Hepatocyte (in vitro differentiated cells): ENCODE data around the gene WWTR1. TPM values are rescaled to one million over a fixed set of nuclear protein-coding genes. Genes with fewer than 3 reads are reported as not detected.

Source experiments
- DNase-seq: peaks from one replicate; pipeline ENCODE4 v3.0.0-alpha.2; 2016; ENCODE audit warnings: low spot score
- H2AFZ ChIP-seq: fragments of 200-600 bp; sonication (generic); 2 replicates; pipeline ENCODE4 v1.6.0; 2016; ENCODE audit warnings: antibody characterized with exemption, mild to moderate bottlenecking
- H3K27ac ChIP-seq: fragments of 200-600 bp; sonication (generic); 2 replicates; pipeline ENCODE4 v1.5.1; 2016; ENCODE audit warnings: mild to moderate bottlenecking
- H3K27me3 ChIP-seq: fragments of 200-600 bp; sonication (generic); 2 replicates; pipeline ENCODE4 v1.6.1; 2016
- H3K36me3 ChIP-seq: fragments of 200-600 bp; sonication (generic); replicated peaks from 2 replicates; pipeline ENCODE4 v1.5.1; 2016; ENCODE audit warnings: low read depth; ENCODE audit not compliant: insufficient read depth
- H3K4me1 ChIP-seq: fragments of 200-600 bp; sonication (generic); 2 replicates; pipeline ENCODE4 v1.5.1; 2016; ENCODE audit warnings: mild to moderate bottlenecking, moderate library complexity; ENCODE audit not compliant: insufficient read depth
- H3K4me2 ChIP-seq: fragments of 200-600 bp; sonication (generic); 2 replicates; pipeline ENCODE4 v1.6.0; 2016
- H3K4me3 ChIP-seq: fragments of 200-600 bp; sonication (generic); 2 replicates; pipeline ENCODE4 v1.5.1; 2016; ENCODE audit warnings: mild to moderate bottlenecking
- H3K79me2 ChIP-seq: fragments of 200-600 bp; sonication (generic); 2 replicates; pipeline ENCODE4 v1.6.0; 2017; ENCODE audit warnings: mild to moderate bottlenecking
- H3K9me2 ChIP-seq: fragments of 200-600 bp; sonication (generic); replicated peaks from 2 replicates; pipeline ENCODE4 v1.6.0; 2017; ENCODE audit warnings: mild to moderate bottlenecking; ENCODE audit not compliant: insufficient read depth
- H3K9me3 ChIP-seq: fragments of 200-600 bp; sonication (generic); 2 replicates; pipeline ENCODE4 v1.5.1; 2016; ENCODE audit warnings: low read depth, mild to moderate bottlenecking
- H4K20me1 ChIP-seq: fragments of 200-600 bp; sonication (generic); 2 replicates; pipeline ENCODE4 v1.6.0; 2016; ENCODE audit warnings: mild to moderate bottlenecking; ENCODE audit not compliant: insufficient read depth, poor library complexity, severe bottlenecking
- CTCF ChIP-seq: fragments of 200-600 bp; sonication (generic); IDR thresholded peaks from 2 replicates; pipeline ENCODE4 v1.5.1; 2016; ENCODE audit warnings: antibody characterized with exemption, mild to moderate bottlenecking; ENCODE audit not compliant: poor library complexity
- EZH2 ChIP-seq: fragments of 200-600 bp; sonication (generic); IDR thresholded peaks from 2 replicates; pipeline ENCODE4 v1.6.1; 2016; ENCODE audit warnings: antibody characterized with exemption, mild to moderate bottlenecking, borderline replicate concordance
- EZH2phosphoT487 ChIP-seq: fragments of 200-600 bp; sonication (generic); IDR thresholded peaks from one replicate; pipeline ENCODE4 v1.6.1; 2018; ENCODE audit warnings: antibody characterized with exemption, mild to moderate bottlenecking, low read depth, moderate library complexity; ENCODE audit not compliant: unreplicated experiment, severe bottlenecking
- WGBS: methylation state at CpG from one replicate; pipeline ENCODE4 v1.1.6; 2016; ENCODE audit warnings: low lambda C conversion rate; ENCODE audit errors: missing lambda C conversion rate; 5-methylcytosine and 5-hydroxymethylcytosine counted together
- polyA plus RNA-seq: library from polyadenylated mRNA; unstranded; fragments of >200 nt; fragmentation: Nextera tagmentation; extraction: Ambion mirVana; gene quantifications from 2 replicates; pipeline ENCODE4 v1.2.1, GENCODE V29; 2016
- total RNA-seq: library from RNA; depleted of rRNA; stranded (reverse); fragments of >200 nt; gene quantifications from 2 replicates; pipeline ENCODE4 v1.2.3, GENCODE V29; 2014

WWTR1 gene
- total and polyA plus RNA-seq, 2 experiments from 2014 or later: 40.5 to 54.7 TPM

GRCh38 chr3:149605902-149606301, 51.9 kb downstream of the WWTR1 start:
- Histone ChIP-seq H2AFZ (no peak overlapping the region), H3K9me3 (no peaks in the 10 kb centered on the region), H4K20me1 (peaks cover 5% of the 10 kb centered on the region), H3K4me3 (no peak overlapping the region), H3K4me2 (no peak overlapping the region), H3K27ac (peak overlapping the region; percentile 7), H3K79me2 (peaks cover 78% of the 10 kb centered on the region), H3K36me3 (no peaks in the 10 kb centered on the region), H3K27me3 (no peaks in the 10 kb centered on the region), H3K9me2 (no peaks in the 10 kb centered on the region), H3K4me1 (peaks cover 35% of the 10 kb centered on the region)
- TF ChIP-seq EZH2phosphoT487 (no peak), CTCF (no peak), EZH2 (no peak)
- 84% methylated on average over 2 of the region's 2 CpGs for WGBS
- no peak for DNase-seq

DNA sequence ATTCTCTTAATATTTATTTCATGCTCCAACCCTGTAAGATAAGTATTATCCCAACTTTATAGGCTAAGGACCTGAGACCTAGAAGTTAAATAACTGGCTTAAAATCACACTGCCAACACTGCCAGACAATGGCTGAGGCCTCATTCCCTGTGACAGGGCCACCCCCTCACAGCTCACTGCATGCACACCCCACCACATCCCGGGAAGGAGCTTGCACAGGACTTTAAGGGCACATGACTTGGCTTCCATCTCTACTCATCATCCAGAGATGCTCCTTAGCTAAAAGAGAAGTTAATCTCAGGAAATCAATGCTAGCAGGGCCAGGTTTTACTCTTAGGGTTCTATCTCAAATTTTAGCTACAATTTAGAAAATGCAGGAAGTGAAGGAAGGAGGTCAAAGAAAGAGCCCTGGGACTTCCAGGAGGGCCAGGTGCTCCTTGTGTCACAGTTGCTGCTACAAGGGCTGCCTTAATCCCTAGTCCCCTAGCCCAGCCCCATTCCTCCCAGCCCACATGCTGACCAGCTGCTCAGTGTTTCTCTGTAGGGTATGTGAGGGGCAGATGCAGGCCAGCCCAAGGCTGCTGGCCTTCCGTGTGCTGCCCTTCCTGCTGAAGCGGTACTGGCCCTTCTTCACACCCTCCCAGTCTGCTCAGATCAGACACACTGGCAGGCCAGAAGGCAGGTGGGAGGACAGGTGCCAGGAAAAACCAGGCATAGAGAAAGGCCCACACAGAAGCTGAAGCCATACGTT, 53.5 kb downstream of the WWTR1 start:
- no peak overlapping the region for H2AFZ ChIP-seq
- peaks cover 89% of the 10 kb centered on the region for H3K79me2 ChIP-seq
- H3K9me2 ChIP-seq: no peaks in the 10 kb centered on the region
- H4K20me1 ChIP-seq: peaks cover 5% of the 10 kb centered on the region
- H3K4me2 ChIP-seq: no peak overlapping the region
- no peak for DNase-seq
- 89% methylated on average over 4 of the region's 4 CpGs for WGBS
- no peak overlapping the region for H3K27ac ChIP-seq
- no peaks in the 10 kb centered on the region for H3K9me3 ChIP-seq
- no peaks in the 10 kb centered on the region for H3K27me3 ChIP-seq
- no peak overlapping the region for H3K4me3 ChIP-seq
- TF ChIP-seq EZH2phosphoT487: no peak
- TF ChIP-seq EZH2: no peak
- no peaks in the 10 kb centered on the region for H3K36me3 ChIP-seq
- peaks cover 22% of the 10 kb centered on the region for H3K4me1 ChIP-seq

- Histone ChIP-seq H3K27ac (no peak overlapping the region), H3K36me3 (no peaks in the 10 kb centered on the region), H4K20me1 (peaks cover 5% of the 10 kb centered on the region), H3K4me2 (no peak overlapping the region), H3K79me2 (peaks cover 93% of the 10 kb centered on the region), H3K9me3 (no peaks in the 10 kb centered on the region), H2AFZ (no peak overlapping the region), H3K27me3 (no peaks in the 10 kb centered on the region), H3K4me3 (no peak overlapping the region), H3K4me1 (peaks cover 15% of the 10 kb centered on the region), H3K9me2 (no peaks in the 10 kb centered on the region)
- TF ChIP-seq CTCF: no peak
- no peak for TF ChIP-seq EZH2phosphoT487
- no peak for TF ChIP-seq EZH2
- 74% methylated on average over 3 of the region's 3 CpGs for WGBS
- no peak for DNase-seq
Observed at GRCh38 chr3:149603126-149604074, 54.4 kb downstream of the WWTR1 start.

DNA sequence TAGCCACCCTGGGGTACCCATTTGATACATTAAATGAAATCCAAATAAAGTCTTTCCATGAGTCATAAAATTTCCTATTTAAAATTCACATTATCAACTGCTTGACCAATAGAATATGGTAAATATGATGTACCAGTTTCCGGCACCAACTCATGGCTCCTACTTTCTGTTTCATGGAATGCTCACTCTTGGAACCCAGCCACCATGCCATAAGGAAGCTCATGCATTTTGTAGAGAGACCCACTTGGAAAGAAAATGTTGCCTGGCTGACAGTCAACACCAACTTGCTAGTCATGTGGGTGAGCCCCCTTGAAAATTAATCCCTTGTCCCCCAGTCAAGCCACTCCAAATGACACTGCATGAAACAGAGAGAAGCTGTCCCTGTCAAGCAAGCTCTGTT, 57.2 kb downstream of the WWTR1 start:
- no peaks in the 10 kb centered on the region for H3K9me2 ChIP-seq
- H3K27me3 ChIP-seq: no peaks in the 10 kb centered on the region
- WGBS: 96% methylated on average over 1 of the region's 1 CpG
- no peaks in the 10 kb centered on the region for H3K36me3 ChIP-seq
- peaks cover 7% of the 10 kb centered on the region for H3K4me1 ChIP-seq
- H2AFZ ChIP-seq: no peak overlapping the region
- H3K4me3 ChIP-seq: no peak overlapping the region
- no peak for DNase-seq
- H3K27ac ChIP-seq: no peak overlapping the region
- no peak overlapping the region for H3K4me2 ChIP-seq
- H3K79me2 ChIP-seq: peaks cover 86% of the 10 kb centered on the region
- no peaks in the 10 kb centered on the region for H3K9me3 ChIP-seq
- TF ChIP-seq CTCF (no peak), EZH2phosphoT487 (no peak), EZH2 (no peak)
- H4K20me1 ChIP-seq: peaks cover 5% of the 10 kb centered on the region
